HG03064 (cell line): ENCODE results near the gene NFILZ.
"Not testable (repeated sequence)": the region's sequence is repeated elsewhere in the genome, so short reads cannot be mapped to it uniquely, and the experiment has no call there.

Source experiments
- ATAC-seq: cut with Tn5 transposase; IDR thresholded peaks from one replicate; pipeline ENCODE4 v1.9.1; 2021; ENCODE audit warnings: low read depth; ENCODE audit not compliant: unreplicated experiment

NFILZ gene

DNA sequence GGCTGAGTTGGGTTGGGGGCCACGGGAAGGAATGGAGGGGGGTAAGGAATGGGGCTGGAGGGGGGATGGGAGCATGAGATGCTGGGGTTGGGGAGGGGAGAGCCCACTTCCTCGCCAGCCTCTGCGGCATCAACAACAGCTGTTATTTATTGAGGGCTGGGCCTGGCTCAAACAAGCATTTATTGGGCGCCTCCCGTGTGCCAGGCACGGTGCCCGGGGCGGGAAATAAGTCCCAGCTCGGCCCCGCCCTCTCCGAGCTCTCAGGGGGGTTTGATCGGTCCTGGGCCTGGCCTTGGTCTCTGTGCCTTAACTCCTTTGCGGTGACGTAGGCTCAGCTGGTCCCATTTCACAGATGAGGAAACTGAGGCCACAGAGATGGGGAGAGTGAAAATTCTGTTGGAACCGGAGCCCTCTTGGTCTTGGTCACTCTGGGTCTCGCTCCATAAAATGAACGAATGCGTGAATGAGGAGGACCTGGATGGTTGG is 19.0 kb upstream of the NFILZ start:
- ATAC-seq, result no peak

DNA sequence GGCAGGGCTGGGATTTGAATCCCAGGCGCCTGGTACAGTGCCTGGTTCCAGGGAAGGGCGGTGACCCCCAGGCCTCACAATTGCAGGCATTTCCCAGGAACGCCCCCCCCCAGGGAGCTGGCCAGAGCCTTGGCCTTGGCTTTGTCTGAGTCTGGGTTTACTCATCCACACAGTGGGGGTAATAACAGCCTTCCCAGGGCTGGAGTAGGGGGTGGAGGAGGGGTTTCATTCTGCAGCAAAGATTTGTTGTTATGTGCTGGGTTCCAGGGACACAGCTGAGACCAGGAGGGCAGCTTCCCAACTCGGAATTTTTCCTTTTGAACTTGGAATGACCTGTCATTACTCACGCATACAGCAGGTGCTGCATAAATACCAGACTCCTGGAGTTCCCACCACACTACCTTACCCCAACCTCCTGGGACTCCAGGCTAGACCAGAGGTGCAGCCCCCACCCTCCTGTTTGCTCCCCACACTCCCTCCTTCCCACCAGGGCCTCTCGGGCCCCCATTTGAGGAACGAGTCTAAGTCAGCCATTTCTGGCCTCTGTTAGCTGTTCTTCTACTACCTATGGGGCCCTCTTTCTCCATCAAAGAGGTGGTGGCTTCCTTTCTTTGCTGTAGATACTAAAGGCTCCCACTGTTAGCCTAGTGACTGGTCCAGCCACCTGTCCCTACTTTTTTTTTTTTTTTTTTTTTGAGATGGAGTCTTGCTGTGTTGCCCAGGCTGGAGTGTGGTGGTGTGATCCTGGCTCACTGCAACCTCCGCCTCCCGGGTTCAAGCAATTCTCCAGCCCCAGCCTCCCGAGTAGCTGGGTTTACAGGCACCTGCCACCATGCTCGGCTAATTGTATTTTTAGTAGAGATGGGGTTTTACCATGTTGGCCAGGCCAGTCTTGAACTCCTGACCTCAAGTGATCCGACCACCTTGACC is 18.3 kb upstream of the NFILZ start:
- no peak for ATAC-seq

DNA sequence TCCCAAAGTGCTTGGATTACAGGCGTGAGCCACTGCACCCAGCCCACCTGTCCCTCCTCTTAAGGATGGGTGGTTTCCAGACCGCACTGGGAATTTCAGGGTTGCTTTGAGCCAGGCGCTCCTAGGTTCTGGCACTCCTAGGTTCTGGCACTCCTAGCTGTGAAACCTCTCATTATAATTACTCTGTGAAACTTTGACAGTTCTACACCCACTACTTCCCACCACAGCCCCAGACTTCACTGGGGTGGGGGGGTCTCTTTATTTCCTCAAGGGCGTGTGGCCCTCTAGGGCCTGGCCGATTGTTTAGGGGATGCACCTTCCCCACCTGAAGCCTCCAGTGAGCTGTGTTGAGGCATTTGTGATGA is 17.6 kb upstream of the NFILZ start:
- no peak for ATAC-seq

GRCh38 chr19:8614455-8614854 is 16.0 kb upstream of the NFILZ start:
- no peak for ATAC-seq

- ATAC-seq, result no peak
Measured at GRCh38 chr19:8615024-8615423, 15.4 kb upstream of the NFILZ start.

GRCh38 chr19:8615813-8616596 is 14.4 kb upstream of the NFILZ start:
- ATAC-seq, result no peak

DNA sequence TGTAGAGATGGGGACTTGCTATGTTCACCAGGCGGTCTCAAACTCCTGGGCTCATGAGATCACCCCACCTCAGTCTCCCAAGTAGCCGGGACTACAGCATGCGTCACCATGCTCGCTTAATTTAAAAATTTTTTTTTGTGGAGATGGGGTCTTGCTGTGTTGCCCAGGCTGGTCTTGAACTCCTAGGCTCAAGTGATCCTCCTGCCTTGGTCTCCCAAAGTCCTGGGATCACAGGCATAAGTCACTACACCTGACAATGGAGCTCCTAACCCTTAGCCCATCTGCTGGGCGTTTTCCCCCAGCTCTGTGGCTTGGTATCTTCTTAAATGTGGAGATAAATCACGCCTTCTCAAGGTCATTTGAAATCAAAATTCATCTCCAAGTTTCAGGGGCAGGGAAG is 13.6 kb upstream of the NFILZ start:
- ATAC-seq, result no peak

DNA sequence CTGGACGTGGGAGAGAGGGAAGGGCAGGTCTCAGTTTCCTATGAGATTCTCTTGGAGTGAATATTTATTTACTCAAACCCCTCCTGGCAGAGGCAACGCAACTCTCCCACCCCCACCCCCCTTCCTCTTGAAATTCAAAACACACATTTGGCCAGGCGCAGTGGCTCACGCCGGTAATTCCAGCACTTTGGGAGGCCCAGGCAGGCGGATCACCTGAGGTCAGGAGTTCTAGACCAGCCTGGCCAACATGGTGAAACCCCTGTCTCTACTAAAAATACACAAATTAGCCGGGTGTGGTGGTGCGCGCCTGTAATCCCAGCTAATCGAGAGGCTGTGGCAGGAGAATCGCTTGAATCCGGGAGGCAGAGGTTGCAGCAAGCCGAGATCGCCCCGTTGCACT is 13.1 kb upstream of the NFILZ start:
- not testable (repeated sequence) for ATAC-seq

GRCh38 chr19:8617984-8618383 is 12.4 kb upstream of the NFILZ start:
- no peak for ATAC-seq

DNA sequence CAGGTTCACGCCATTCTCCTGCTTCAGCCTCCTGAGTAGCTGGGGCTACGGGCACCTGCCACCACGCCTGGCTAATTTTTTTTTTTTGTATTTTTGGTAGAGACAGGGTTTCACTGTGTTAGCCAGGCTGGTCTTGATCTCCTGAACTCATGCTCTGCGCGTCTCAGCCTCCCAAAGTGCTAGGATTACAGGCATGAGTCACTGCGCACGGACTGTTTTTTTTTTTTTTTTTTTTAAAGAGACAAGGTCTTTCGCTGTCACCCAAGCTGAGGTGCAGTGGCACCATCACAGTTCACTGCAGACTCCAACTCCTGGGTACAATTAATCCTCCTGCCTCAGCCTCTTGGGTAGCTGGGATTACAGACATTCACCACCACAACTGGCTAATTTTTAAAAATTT is 11.7 kb upstream of the NFILZ start:
- ATAC-seq, result no peak

GRCh38 chr19:8622886-8623285 is 7.5 kb upstream of the NFILZ start:
- not testable (repeated sequence) for ATAC-seq

GRCh38 chr19:8626842-8627241 is 3.6 kb upstream of the NFILZ start:
- no peak for ATAC-seq

GRCh38 chr19:8629184-8629583 is 1.2 kb upstream of the NFILZ start:
- no peak for ATAC-seq

DNA sequence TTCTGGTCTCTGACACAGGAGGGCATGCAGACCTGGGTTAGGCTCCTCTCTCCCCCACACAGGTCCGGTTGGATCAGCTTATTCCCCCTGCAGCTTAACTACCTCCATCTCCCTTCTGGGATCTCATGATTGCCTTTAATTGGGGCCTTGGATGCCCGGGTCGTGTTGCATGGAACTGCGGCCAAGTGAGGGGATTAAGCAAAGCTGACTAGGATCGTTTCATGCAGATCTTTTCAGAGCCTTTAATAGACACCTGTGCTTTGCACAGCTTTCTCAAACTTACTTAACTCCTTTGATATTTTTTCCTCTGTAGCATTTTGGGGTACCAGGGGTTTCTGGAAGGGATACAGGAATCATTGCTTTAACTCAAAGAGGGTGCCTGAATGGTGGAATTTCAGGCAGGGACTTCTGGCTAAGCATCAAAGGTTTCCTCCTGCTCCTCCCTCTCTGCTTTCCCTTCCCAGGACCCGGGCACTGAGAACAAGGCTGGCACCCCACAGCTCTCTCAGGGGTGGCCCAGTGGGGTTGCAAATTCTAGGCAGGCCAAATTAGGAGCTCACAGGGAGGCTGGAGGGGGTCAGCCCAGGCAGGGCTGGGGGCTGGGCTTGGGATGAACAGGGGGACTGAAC is 477 bp downstream of the NFILZ start:
- no peak for ATAC-seq

GRCh38 chr19:8631425-8631819 is 989 bp downstream of the NFILZ start:
- no peak for ATAC-seq

DNA sequence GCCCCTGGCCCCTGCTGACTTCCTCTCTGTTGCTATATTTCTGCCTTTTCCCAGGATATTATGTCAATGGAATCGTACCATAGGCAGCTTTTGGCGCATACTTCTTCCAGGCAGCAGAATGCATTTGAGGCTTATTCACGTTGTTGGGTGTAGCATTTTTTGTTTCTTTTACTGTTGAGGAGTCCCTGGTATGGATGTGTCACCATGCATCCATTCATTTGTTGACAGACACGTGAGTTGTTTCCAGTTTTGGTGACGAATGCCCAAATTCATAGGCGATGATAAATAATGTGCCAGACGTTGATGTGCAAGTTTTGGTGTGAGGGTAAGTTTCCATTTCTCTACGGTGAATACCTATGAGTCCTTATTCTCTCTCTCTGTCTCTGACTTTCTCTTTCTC is 5.0 kb downstream of the NFILZ start:
- ATAC-seq, result no peak

- not testable (repeated sequence) for ATAC-seq
Measured at GRCh38 chr19:8637070-8637469, 6.6 kb downstream of the NFILZ start.

GRCh38 chr19:8638078-8638619 is 7.7 kb downstream of the NFILZ start:
- no peak for ATAC-seq

DNA sequence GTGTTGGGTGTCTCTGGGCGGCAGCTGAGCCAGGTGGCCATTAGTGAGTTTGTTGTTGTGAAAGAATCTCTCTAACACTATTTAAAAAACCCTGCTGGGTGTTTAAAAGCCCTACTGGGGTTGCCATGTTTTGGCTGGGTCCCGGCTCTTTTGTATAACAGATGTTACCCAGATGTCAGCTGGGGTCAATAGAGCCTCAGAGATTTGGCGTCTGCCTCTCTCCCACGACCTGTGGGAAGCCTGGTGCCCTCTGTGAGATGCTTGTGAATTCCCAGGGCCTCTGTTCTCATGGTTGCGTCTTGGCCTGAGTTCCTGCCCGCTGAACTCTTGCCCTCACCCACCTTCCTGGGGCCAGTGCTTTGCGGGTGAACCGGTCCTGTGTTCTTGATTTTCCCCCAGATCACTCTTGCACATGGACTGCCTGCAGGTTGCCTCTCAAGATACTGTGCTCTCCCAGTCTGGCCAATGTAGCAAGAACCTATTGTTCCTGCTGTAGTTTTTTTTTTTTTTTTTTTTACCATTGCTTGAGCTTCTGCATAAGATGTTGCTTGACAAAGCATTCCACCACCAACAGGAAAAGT is 9.5 kb downstream of the NFILZ start:
- no peak for ATAC-seq

DNA sequence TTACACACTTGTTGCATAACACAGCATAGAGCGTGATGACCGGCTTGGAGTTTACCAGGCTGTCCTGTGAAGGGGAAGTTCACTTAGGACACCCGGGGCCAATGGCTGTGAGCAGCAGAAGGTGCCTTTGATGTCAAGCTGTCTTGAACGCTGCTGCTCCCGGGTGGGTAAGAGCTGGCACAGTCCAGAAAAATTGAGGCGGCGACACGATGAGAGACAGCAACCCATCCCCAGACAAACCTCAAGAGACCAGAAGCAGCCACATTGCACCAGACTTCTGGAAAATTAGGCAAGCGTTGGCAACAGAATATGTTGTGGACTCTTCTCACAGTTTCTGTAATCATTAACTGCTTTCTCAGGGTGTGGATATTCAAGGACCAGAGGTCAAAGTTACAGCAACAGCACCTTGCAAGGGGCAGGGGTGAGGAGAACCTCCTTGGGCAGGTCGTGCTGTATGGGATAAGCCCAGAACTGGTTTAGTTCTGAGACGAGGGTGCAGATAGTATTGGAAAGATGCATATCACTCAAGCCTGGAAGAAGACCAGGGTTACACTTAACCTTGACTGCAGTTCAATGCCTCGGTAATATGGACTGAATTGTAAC is 10.1 kb downstream of the NFILZ start:
- no peak for ATAC-seq
